Measurements from ENCODE around the gene IGSF21.

GRCh38 chr1:18256282-18257235 lies 149.0 kb downstream of the IGSF21 start:
- TF ChIP-seq CEBPB (IDR thresholded peaks at IDR 0.05; ENCODE audit: borderline replicate concordance in 1 of 2, low read depth in 2 of 2, low read length in 2 of 2): no peak
- no peak for TF ChIP-seq JUNB (IDR thresholded peaks at IDR 0.05)
- TF ChIP-seq SIN3A (IDR thresholded peaks at IDR 0.05; ENCODE audit: low read depth, low read length): no peak
- peak; percentile 95 for TF ChIP-seq REST (IDR thresholded peaks at IDR 0.05; ENCODE audit: low read depth, low read length)
- TF ChIP-seq RCOR1 (conservative IDR thresholded peaks at IDR 0.05; ENCODE audit: low read depth, low read length): no peak
- TF ChIP-seq EGR1 (IDR thresholded peaks at IDR 0.05; ENCODE audit: borderline replicate concordance in 1 of 2, low read depth in 2 of 2, low read length in 2 of 2): no peak
- TF ChIP-seq CTCF (IDR thresholded peaks at IDR 0.05 in 2 of 3, conservative IDR thresholded peaks at IDR 0.05 in 1 of 3; ENCODE audit: control insufficient read depth in 2 of 3, extremely low read depth in 1 of 3, insufficient read depth in 1 of 3, low read depth in 3 of 3, low read length in 3 of 3): no peak
- no peak for TF ChIP-seq HDAC2 (IDR thresholded peaks at IDR 0.05)
- TF ChIP-seq RAD21 (IDR thresholded peaks at IDR 0.05; ENCODE audit: insufficient read depth, low read depth, low read length): no peak

Measured in GM12878 (cell line).